ENCODE measurements around the gene PRKAG1.
A peak's percentile ranks its signal among the peaks of the same experiment; 100 is the strongest.

PRKAG1 gene

DNA sequence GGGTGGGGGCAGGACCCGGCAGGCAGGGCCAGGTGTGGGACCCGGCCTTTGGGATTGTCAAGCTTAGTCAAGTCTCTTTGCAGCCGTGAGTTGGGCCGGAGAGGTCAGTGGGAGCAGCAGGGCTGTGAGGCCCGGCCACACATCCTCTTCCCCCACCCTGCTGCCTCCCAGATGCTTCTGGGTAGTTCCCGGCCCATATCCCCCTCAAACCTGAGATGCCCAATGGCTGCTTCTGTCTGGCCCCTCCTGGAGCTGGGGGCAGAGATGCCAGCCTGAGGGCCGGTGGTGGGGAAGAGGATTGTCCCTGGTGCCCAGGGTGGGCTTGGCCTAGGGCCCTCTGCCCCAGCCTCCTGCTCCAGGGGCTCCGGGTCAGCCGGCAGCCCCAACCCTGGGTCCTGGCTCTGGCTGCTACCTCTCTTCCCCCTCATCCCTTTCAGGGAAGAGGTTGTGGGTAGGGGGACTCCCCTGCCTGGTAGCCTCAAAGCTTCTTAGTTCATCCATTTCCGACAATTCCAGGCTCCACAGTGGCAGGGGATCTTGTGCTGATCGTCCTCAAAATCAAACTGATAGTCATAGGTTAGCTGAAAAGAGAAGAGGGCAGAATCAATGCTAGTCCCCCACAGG, 2.8 kb upstream of the PRKAG1 start:
- no peak for DNase-seq (ENCODE audit: low spot score)
- TF ChIP-seq CTCF (IDR thresholded peaks at IDR 0.05; ENCODE audit: extremely low read depth, insufficient read depth, missing control alignments): no peak
- in situ Hi-C loops (cut with MboI; ENCODE audit: low pct_unique_long_range_greater_than_20kb, low sequenced_read_pairs, unreplicated experiment): no loop called here

DNA sequence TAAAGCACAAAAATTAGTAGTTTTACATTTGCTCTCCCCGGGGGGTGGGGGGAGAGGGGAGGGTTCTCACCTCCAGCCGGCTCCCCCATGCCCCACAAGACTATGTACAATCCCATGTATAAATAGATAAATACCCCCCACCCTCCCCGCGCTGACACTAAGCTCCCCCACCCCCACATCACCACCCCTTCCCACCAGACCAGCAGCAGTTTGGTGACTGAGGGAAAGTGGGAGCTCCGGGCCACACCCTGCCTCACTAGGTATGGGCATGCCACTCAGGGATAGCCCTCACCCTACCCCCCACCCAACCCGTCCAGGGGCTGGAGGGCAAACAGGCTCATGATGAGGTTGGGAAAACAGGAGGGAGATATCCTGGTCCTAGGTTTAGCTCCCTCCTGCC, 1.9 kb upstream of the PRKAG1 start:
- in situ Hi-C loops (cut with MboI; ENCODE audit: low pct_unique_long_range_greater_than_20kb, low sequenced_read_pairs, unreplicated experiment): no loop called here

GRCh38 chr12:49019443-49020324, 1.1 kb upstream of the PRKAG1 start:
- DNase-seq (ENCODE audit: low spot score): peak; percentile 77
- in situ Hi-C loops (cut with MboI; ENCODE audit: low pct_unique_long_range_greater_than_20kb, low sequenced_read_pairs, unreplicated experiment): no loop called here
- TF ChIP-seq CTCF (IDR thresholded peaks at IDR 0.05; ENCODE audit: extremely low read depth, insufficient read depth, missing control alignments): peak; percentile 44

More for the DNA sequence above, 1.9 kb upstream of the PRKAG1 start:
- TF ChIP-seq CTCF (IDR thresholded peaks at IDR 0.05; ENCODE audit: extremely low read depth, insufficient read depth, missing control alignments): no peak
- no peak for DNase-seq (ENCODE audit: low spot score)

- no peak for DNase-seq (ENCODE audit: low spot score)
- in situ Hi-C loops (cut with MboI; ENCODE audit: low pct_unique_long_range_greater_than_20kb, low sequenced_read_pairs, unreplicated experiment): no loop called here
- no peak for TF ChIP-seq CTCF (IDR thresholded peaks at IDR 0.05; ENCODE audit: extremely low read depth, insufficient read depth, missing control alignments)
Observed at GRCh38 chr12:49019120-49019430, 499 bp upstream of the PRKAG1 start.

GRCh38 chr12:49017891-49018260, 700 bp downstream of the PRKAG1 start:
- no peak for TF ChIP-seq CTCF (IDR thresholded peaks at IDR 0.05; ENCODE audit: extremely low read depth, insufficient read depth, missing control alignments)
- no peak for DNase-seq (ENCODE audit: low spot score)
- in situ Hi-C loops (cut with MboI; ENCODE audit: low pct_unique_long_range_greater_than_20kb, low sequenced_read_pairs, unreplicated experiment): no loop called here

DNA sequence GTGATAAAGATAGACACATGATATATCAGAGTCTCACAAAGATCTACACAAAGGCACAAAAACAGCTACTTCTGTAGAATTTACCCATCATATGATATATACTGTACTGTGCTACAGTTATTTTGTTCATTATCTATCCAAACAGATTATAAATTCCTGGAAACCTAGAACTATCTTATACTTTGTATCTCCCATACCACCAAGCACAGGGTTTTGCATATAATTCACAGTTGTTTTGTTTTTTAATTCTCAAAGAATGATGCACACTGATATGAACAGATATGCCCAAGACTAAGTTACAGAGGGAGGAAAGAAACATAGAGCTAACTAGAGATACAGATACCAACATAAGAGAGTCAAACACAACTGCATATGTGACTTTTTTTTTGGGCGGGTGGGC, 3.4 kb downstream of the PRKAG1 start:
- no peak for DNase-seq (ENCODE audit: low spot score)
- TF ChIP-seq CTCF (IDR thresholded peaks at IDR 0.05; ENCODE audit: extremely low read depth, insufficient read depth, missing control alignments): no peak
- in situ Hi-C loops (cut with MboI; ENCODE audit: low pct_unique_long_range_greater_than_20kb, low sequenced_read_pairs, unreplicated experiment): no loop called here

Measured in GM13977 (cell line).